Measurements from ENCODE around the gene COPZ1.

COPZ1 gene

GRCh38 chr12:54379398-54380201 is 54.7 kb downstream of the COPZ1 start:
- peak; percentile 87 to 90 for DNase-seq

- no peak for DNase-seq
These were observed 56.2 kb downstream of the COPZ1 start for GRCh38 chr12:54381136-54381535.

- DNase-seq = no peak
These were observed 58.2 kb downstream of the COPZ1 start for GRCh38 chr12:54383041-54383609.

- no peak for DNase-seq
These were observed 59.7 kb downstream of the COPZ1 start, which contains the start of gene ZNF385A for GRCh38 chr12:54384591-54385041. Gene ZNF385A, minus strand, starts transcription at chr12:54384733. Its CDS starts 219 bp downstream, at chr12:54384514.

GRCh38 chr12:54385251-54385914 is 60.5 kb downstream of the COPZ1 start:
- no peak for DNase-seq

- DNase-seq = no peak
These were observed 61.6 kb downstream of the COPZ1 start for GRCh38 chr12:54386403-54387113.

GRCh38 chr12:54387114-54387467 is 62.2 kb downstream of the COPZ1 start:
- DNase-seq = no peak

- no peak for DNase-seq
These were observed 63.6 kb downstream of the COPZ1 start for GRCh38 chr12:54388237-54389133.

GRCh38 chr12:54389134-54389508 is 64.2 kb downstream of the COPZ1 start:
- no peak for DNase-seq

- no peak for DNase-seq
These were observed 64.8 kb downstream of the COPZ1 start for GRCh38 chr12:54389607-54390175.

- DNase-seq = no peak
These were observed 65.3 kb downstream of the COPZ1 start for GRCh38 chr12:54390176-54390667.

GRCh38 chr12:54390668-54391551 is 66.0 kb downstream of the COPZ1 start:
- peak; percentile 60 to 61 for DNase-seq

- no peak for DNase-seq
These were observed 67.7 kb downstream of the COPZ1 start for GRCh38 chr12:54392485-54393206.

GRCh38 chr12:54393207-54393609 is 68.3 kb downstream of the COPZ1 start:
- no peak for DNase-seq

- no peak for DNase-seq
These were observed 68.8 kb downstream of the COPZ1 start for GRCh38 chr12:54393743-54394142.

- peak in 1 of 2 experiments; percentile 37 for DNase-seq
These were observed 69.4 kb downstream of the COPZ1 start for GRCh38 chr12:54394281-54394719.

- no peak for DNase-seq
These were observed 70.1 kb downstream of the COPZ1 start for GRCh38 chr12:54394986-54395385.

- DNase-seq = no peak
These were observed 70.6 kb downstream of the COPZ1 start for GRCh38 chr12:54395545-54395944.

- DNase-seq = no peak
These were observed 72.2 kb downstream of the COPZ1 start for GRCh38 chr12:54397157-54397556.

GRCh38 chr12:54398218-54398617 is 73.3 kb downstream of the COPZ1 start:
- no peak for DNase-seq

Measured in activated CD4-positive, alpha-beta T cell treated with anti-CD3 and anti-CD28 coated beads, Interleukin-2, amount 50 U/mL, for 4 hours (primary cell).